Measurements from ENCODE around the gene MDM4. TPM values are rescaled to one million over a fixed set of nuclear protein-coding genes. Genes with fewer than 3 reads are reported as not detected.

The MDM4 gene
- total RNA-seq, 1 donor from 2014 or later = 9.9 TPM

GRCh38 chr1:204577794-204578478 is 61.7 kb downstream of the MDM4 start:
- intact Hi-C loops (cut with DNase I) = no loop called here
- Histone ChIP-seq H3K4me1 (peaks cover 0 to 3% of the 10 kb centered on the region in 2 donors), H3K4me3 (no peak overlapping the region), H3K36me3 (no peaks in the 10 kb centered on the region), H3K27ac (no peak overlapping the region), H3K9me3 (no peaks in the 10 kb centered on the region), H3K27me3 (no peaks in the 10 kb centered on the region)
- no peak for DNase-seq (ENCODE audit: low spot score in 2 of 2)
- no peak for TF ChIP-seq CTCF (IDR thresholded peaks at IDR 0.05)

GRCh38 chr1:204578867-204579664 is 62.9 kb downstream of the MDM4 start:
- intact Hi-C loops (cut with DNase I) = no loop called here
- no peak for TF ChIP-seq CTCF (IDR thresholded peaks at IDR 0.05)
- Histone ChIP-seq H3K4me3 (peak overlapping the region in 1 of 2 donors; percentile 49), H3K4me1 (peaks cover 0 to 3% of the 10 kb centered on the region in 2 donors), H3K36me3 (no peaks in the 10 kb centered on the region), H3K27me3 (no peaks in the 10 kb centered on the region), H3K9me3 (no peaks in the 10 kb centered on the region), H3K27ac (no peak overlapping the region)
- no peak for DNase-seq (ENCODE audit: low spot score in 2 of 2)

GRCh38 chr1:204579681-204580080 is 63.5 kb downstream of the MDM4 start:
- Histone ChIP-seq H3K27ac (no peak overlapping the region), H3K36me3 (no peaks in the 10 kb centered on the region), H3K9me3 (no peaks in the 10 kb centered on the region), H3K4me1 (peaks cover 0 to 3% of the 10 kb centered on the region in 2 donors), H3K4me3 (no peak overlapping the region), H3K27me3 (no peaks in the 10 kb centered on the region)
- DNase-seq (ENCODE audit: low spot score in 2 of 2) = no peak
- intact Hi-C loops (cut with DNase I) = no loop called here
- TF ChIP-seq CTCF (IDR thresholded peaks at IDR 0.05) = no peak

GRCh38 chr1:204580862-204581261 is 64.7 kb downstream of the MDM4 start:
- Histone ChIP-seq H3K27me3 (no peaks in the 10 kb centered on the region), H3K4me3 (no peak overlapping the region), H3K9me3 (no peaks in the 10 kb centered on the region), H3K4me1 (peaks cover 0 to 3% of the 10 kb centered on the region in 2 donors), H3K36me3 (no peaks in the 10 kb centered on the region), H3K27ac (no peak overlapping the region)
- TF ChIP-seq CTCF (IDR thresholded peaks at IDR 0.05) = no peak
- DNase-seq (ENCODE audit: low spot score in 2 of 2) = no peak
- intact Hi-C loops (cut with DNase I) = no loop called here

- no peak overlapping the region for H3K4me3 ChIP-seq
- H3K4me1 ChIP-seq = peaks cover 0 to 3% of the 10 kb centered on the region in 2 donors
- DNase-seq (ENCODE audit: low spot score in 2 of 2) = no peak
- no peaks in the 10 kb centered on the region for H3K36me3 ChIP-seq
- no peak for TF ChIP-seq CTCF (IDR thresholded peaks at IDR 0.05)
- no peaks in the 10 kb centered on the region for H3K27me3 ChIP-seq
- H3K9me3 ChIP-seq = no peaks in the 10 kb centered on the region
- H3K27ac ChIP-seq = no peak overlapping the region
- intact Hi-C loops (cut with DNase I) = no loop called here
These were observed 65.6 kb downstream of the MDM4 start for GRCh38 chr1:204581759-204582158.
